Inflammatory macrophage treated with lipopolysaccharide for 1 hour (primary cell): ENCODE data around the gene RTCA.
"Not testable (repeated sequence)": the region's sequence is repeated elsewhere in the genome, so short reads cannot be mapped to it uniquely, and the experiment has no call there.

Experiments
- DNase-seq, 2 donors: peaks; one replicate each; pipeline ENCODE4 v3.0.0-alpha.2; 2020 to 2022

RTCA gene

DNA sequence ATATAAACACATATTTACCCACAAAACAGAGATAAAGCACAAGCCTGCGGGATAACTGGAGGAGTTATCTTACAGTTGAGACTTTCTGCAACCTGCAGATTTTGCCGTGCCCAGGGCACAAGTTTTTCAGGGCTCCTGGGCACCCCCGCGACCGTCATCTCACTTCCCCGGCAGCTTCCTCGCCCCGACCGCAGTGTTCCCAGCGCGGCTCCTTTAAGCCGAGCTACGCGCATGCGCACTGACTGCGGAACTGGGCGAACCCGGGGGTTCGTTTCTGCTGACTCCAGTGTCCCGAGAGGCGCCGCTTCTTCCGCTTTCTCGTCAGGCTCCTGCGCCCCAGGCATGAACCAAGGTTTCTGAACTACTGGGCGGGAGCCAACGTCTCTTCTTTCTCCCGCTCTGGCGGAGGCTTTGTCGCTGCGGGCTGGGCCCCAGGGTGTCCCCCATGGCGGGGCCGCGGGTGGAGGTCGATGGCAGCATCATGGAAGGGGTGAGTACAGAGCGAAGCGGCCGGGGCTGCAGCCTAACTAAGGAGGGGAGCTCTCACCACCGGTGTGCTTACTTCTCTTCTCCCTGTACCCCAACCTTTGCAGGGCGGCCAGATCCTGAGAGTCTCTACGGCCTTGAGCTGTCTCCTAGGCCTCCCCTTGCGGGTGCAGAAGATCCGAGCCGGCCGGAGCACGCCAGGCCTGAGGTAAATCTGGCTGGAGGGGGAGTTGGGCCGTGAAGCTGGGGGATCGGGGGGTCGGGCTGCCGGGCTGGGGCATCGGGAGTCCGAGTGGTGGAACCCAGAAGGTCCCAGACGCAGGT is at the start of gene RTCA:
TSS of gene RTCA (plus strand) at position 286 of the 810 bp plus-strand sequence. CDS start at position 446, 160 bp downstream.
- peak; percentile 97 to 98 for DNase-seq

DNA sequence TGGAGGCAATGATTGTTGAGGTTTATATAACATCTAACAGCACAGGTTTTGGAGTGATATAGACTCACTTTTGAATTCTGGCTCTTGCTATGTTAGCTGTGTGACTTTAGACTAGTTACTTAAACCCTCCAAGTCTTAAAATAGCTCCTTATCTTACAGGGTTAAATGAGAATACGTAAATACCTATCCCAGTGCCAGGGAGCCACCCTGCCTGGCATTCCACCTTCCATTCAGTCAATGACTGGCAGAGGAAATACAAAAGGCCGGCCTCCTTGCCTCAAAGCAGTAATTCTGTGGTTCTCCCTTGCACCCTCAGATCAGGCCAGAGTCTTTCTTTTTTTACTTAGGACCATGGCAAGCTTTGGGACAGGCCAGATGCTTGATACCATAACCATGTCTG is 48.2 kb upstream of the RTCA start:
- DNase-seq, result no peak

DNA sequence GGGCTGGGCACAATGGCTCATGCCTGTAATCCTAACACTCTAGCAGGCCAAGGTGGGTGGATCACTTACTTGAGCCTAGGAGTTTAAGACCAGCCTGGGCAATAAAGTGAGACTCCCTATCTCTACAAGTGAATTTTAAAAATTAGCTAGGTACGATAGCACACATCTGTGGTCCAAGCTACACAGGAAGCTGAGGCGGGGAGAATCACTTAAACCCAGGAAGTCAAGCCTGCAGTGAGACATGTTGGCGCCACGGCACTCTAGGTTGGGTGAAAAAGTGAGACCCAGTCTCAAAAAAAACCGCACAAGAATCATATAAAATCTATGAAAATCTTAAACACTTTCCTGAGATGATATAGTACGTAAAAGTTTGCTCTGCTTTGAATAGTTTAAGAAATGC is 46.6 kb upstream of the RTCA start:
- DNase-seq, result no peak

DNA sequence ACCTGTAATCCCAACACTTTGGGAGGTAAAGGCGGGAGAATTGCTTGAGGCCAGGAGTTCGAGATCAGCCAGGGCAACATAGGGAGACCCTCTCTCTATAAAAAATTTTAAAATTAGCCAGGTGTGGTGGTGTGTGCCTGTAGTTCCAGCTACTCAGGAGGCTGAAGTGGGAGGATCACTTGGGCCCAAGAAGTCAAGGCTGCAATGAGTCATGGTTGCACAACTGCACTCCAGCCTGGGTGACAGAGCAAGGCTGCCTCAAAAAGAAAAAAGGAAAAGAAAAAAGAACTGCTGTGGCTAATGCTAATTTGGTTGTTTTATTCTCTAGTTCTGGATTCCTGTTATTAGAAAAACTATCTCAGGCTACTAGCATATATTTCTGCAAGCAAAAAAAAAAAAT is 46.1 kb upstream of the RTCA start:
- peak; percentile 13 to 34 for DNase-seq

DNA sequence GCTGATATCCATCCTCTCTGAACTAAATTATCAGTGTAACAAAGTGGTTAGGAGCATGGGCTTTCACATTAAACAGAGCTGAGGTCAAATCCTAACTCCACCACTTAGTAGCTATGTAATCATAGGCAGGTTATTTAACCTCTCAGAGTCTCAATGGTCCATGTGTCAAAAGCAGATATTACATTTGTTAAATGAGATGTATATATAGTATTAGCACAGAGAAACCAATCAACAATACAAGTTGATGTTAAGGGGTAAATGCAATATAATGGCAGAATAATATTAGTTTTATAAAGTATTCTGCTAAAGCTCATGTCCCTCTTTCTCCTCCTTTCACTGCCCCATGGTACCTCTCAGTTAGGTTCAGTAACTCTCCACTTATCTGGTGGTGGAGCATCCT is 43.6 kb upstream of the RTCA start:
- no peak for DNase-seq

DNA sequence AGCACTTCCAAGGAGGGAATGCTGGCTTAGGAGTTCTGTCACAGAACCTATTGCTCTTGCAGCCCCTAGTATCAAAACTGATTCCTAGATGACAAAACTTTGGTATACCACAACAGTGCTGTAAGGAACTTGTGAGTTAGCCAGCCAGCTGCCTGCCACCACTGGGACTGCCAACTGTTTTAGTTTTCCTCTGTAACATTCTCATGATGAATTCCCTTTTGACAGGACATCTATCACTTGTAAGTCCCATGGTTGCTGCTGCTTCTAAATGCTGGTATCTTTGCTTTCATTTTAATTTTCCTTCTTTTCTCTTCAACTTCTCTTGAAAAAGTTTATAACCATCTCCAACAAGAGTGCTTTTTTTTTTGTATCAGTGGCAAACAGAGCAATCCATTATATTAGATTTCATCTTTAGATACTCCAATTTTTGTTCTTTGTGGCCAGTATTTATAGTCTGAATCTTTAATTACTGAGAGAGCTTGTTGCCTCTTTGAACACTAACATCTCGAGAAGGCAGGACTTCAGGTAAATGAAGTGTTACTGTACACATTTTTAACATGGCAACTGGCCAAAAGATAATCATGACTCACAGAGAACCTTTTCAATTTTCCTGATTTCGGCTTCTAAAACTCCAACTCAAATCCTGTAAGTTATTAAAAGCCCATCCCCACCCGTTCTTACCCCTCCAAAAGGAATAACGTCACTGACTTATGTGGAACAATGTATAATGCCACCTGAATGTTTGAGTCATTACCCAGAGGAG is 36.2 kb upstream of the RTCA start:
- no peak for DNase-seq

DNA sequence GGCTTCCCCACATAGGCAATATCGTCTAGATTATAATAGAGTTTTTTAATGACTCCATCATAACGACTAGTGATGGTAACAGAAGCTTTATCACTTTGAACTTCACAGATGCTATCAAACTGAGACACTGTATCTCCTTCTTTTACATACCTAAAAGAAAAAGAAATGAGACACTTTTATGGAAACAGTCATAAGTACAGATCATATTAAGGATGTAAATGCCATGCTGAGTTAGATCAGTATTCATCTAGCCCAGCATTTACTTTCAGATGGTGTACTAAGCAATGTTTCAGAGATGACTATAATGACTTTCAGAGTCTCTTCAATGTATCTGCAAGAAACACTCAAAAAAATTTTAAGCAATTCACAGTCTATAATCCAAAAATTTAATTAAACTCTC is 35.3 kb upstream of the RTCA start:
- no peak for DNase-seq

DNA sequence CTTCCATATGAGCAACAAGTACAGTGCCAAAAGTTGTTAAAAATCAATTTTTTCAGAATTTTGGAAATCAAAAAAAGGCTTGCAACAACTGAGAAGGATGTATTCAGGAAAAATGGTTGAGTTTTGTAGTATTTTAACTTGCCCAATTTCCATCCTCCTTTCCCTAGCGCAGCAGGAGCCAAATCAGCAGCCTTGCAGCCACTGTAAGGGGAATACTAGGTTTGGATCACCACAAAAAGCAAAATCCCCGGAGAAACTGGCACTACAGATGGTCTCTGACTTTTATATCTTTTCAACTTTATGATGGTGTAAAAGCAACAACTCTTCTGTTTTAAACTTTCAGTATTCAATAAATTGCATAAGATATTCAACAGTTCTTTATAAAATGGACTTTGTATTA is 34.3 kb upstream of the RTCA start:
- no peak for DNase-seq

DNA sequence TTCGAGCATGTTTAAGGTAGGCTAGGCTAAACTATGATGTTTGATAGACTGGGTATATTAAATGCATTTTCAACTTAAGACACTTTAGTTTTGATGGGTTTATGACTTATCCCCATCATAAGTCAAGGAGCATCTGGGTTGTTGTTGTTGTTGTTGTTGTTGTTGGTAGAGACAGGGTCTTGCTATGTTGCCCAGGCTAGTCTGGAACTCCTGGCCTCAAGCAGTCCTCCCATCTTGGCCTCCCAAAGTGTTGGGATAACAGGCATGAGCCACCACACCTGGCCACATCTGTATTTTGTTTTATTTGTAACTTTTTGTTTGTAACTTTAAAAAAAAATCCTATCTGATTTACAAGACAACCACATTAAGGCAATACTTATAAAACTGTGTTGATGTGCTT is 33.9 kb upstream of the RTCA start:
- DNase-seq, result no peak

DNA sequence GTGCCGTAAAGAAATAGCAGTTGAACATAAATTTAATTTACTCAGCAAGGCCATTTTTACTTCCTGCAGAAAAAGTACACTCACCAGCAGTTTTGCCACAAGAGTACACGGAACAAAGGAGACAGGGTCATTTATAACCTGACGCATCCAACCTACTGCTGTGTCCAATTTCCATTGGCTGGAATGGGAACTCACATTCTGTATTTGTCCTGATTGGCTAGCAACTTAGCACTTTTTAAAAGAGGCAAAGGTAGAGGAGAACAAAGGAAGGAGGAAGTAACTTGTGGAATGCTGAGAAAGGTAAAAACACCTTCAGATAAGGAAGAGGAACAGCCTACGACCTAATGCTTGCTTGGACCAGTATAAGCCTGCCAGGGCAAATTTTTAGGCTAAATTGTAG is 32.5 kb upstream of the RTCA start:
- DNase-seq, result not testable (repeated sequence)

DNA sequence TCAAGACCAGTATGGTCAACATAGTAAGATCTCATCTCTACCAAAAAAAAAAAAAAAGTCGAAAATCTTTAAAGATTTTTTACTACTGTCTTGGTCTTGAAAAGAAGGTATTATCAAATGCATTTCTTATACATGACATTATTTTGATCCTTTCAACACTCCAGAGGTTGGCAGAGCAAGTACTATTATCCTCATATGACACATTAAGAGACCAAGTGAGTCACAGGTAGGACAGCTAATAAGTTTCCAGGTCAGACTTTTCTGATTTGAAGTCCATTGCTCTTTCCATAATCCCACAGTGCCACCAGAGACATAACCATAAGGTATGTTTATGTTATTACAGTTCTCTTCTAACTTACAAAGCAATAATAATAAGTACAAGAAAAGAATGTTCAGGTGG is 31.6 kb upstream of the RTCA start:
- no peak for DNase-seq

DNA sequence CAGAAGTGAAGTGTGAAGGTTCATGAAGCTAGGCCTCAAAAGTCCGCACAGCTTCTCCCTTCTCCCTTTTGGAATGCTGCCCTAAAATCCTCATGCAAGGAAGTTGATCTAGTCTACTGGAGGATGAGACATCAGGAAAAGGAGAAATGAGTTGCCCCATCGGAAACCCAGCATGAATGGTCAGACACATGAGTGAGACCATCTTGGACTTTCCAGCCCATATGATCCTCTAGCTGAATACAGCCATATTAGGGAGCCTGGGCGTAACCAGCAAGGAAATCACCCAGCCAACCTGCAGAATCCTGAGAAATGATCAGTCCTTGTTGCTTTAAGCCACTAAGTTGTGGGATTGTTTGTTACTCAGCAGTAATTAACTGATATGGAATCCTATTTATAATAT is 28.9 kb upstream of the RTCA start:
- peak; percentile 39 to 64 for DNase-seq

DNA sequence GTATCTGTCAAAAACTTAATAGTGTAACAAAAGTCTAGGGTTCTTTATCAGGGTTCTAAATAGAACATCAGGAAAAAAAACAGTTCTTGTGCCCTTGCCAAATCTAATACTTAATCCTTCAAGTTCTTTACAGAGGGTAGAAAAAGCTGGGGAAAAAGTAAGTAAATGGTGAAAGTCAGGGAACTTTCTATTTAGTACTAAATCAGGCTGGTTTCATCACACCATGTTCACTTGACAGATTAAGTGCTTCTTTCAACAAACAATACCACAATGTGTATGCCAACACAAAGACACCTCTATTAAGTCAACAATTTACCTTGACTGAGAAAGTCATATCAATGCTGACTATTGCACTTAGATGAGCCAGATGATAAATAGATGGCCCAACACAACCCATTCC is 26.1 kb upstream of the RTCA start:
- DNase-seq, result no peak

DNA sequence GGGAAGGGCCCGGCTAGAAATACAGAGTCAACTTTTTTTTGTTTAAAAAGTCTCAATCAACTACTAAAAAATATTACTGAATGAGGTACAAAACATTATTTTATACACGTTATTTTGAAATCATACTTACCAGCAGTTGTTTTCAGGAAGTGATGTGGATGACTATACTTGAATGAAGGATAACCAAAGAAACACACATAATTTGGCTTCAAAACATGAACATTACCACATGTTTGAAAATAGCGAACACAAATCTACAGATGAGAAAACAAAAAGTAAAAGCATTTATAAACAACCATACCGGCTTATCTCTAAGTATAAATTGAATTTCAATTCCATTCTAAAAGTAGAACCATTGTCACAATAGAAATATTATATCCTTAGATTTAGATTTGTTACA is 25.4 kb upstream of the RTCA start:
- DNase-seq, result no peak

DNA sequence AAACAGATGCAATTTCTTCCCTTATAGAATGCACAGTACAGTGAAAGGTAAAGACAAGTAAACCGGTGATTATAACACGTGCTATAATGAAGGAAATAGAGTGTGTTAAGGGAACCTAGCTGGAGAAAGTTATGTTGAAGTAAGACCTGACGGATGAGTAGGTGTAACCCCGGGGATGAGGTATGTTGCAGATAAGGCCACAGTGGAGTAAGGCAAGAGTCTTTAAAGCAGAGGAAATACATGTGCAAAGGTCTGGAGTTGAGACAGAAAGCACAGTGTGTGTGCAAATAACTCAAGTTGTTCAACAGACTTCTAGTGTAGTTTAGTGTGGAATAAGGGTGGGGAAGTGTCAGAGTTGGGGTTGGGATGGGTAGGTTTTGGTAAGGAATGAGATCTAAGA is 19.3 kb upstream of the RTCA start:
- no peak for DNase-seq

DNA sequence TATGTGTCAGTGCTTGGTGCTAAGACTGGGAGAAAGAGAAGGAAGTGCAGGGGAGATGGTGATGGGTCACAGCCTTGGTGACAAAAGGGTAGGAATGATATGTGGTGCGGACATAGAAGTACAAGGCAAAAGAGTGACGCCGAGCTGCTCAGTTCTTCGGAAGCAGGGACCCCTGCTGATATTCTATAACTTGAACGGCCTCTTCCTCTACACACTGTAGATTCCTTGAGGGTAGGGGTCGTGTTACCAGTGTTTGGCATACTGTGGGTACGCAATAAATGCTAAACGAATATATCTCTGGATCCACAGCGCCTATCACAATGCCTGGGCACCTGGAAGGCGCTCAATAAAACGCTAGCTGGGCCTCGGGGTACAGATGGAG is 16.9 kb upstream of the RTCA start:
- no peak for DNase-seq

DNA sequence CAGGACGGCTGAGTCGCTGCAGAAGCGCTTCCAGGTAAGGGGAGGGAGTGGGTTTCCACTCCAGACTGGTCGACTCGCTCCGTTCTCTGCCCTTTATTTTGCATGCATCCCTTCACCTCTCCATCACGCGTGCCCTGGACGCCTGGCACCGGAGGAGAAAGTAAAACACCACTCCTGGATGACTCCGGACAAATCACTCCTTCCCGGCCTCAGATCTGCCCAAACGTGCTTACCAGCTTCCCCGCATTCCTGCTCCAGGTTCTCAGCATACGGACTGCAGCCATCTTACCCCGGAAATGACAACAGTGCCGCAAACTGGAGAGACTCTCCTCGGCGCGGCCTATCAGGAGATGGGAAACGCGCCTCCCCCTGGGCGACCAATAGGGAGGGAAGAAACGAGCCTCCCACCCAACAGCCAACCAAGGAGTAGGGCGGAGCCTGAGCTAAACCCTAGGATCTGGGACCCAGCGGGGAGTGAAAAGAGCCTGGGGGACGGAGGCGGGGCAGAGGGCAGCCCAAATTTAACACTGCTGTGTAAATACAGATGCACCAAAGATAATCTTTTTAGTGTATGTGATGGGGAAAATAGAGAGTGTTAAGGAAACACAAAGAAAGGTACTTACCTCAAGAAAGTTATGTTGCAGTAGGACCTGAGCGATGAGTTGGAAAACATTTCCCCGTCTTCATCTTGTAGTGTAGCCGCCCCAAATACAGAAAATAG is 16.3 kb upstream of the RTCA start, which contains the start of gene DBT:
TSS of gene DBT (minus strand) at position 298 of the 721 bp plus-strand sequence. CDS start at position 284, 14 bp downstream.
- peak; percentile 89 to 90 for DNase-seq

DNA sequence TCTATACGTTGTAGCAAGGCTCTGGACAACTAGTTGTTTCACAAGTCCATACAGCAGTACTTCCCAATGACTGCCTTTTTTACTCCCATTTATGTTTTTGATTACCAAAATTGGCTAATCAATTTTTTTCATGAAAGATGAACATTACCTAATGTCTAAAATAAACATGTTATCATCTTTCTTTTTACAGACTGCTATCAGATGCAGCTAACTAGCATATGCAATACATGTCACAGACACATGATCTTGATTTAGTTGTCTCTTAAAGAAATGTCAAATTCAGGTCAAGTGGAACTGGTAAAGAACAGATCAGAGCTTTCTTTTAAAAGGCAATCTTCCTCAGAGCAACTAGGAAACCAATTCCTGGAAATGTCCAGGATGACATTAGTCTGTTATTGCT is 15.8 kb upstream of the RTCA start:
- DNase-seq, result no peak

DNA sequence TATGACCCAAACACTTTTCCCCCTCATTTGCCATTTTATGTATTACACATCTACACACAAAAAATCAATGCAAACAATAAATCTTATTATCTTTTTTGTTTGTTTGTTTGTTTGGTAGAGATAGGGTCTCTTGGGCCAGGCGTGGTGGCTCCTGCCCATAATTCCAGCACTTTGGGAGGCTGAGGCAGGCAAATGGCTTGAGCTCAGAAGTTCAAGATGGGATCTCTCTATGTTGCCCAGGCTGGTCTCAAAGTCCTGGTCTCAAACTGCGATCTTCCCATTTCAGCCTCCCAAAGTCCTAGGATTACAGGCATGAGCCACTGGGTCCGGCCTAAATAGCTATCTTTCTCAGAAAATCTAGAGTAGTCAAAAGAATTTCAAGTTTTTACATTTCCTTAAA is 15.2 kb upstream of the RTCA start:
- DNase-seq, result no peak

DNA sequence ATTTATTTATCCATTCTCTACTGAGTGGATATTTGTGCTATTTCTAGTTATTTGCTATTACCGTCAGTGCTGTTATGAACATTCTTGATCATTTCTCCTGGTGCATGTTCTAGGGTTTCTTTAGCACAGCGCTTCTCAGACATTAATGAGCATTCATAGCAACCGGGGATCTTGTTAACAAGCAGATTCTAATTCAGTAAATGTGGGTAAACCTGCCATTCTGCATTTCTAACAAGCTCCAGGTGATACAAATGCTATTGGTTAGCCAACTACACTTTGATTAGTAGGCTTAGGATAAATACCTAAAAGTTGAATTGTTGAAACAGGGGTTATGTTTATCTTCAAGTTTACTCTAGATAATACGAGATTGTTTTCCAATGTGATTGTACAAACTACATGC is 13.1 kb upstream of the RTCA start:
- DNase-seq, result no peak

DNA sequence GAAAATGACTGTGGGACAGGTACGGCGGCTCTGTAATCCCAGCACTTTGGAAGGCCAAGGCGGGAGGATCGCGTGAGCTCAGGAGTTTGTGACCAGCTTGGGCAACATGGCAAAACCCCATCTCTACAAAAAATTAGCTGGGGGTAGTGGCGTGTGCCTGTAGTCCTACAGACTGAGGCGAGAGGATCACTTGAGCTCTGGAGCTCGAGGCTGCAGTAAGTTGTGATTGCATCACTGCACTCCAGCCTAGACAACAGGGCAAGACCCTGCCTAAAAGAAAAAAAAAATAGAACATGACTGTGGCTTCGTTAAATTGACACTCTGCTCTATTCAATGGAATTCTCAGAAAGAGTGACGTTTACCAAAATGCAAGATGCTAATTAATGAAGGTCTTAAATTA is 12.5 kb upstream of the RTCA start:
- no peak for DNase-seq

DNA sequence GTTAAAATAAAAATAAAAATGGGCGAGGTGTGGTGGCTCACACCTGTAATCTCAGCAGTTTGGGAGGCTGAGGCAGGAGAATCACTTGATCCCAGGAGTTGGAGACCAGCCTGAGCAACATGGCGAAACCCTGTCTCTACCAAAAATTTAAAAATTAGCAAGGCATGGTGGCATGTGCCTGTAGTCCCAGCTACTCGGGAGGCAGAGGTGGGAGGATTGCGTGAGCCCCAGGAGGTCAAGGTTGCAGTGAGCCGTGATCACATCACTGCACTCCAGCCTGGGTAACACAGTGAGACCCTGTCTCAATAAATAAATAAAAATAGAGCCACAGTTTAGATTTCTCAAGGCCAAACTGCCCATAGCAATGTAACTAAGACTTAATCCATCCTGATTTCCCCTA is 9.7 kb upstream of the RTCA start:
- DNase-seq, result not testable (repeated sequence)

DNA sequence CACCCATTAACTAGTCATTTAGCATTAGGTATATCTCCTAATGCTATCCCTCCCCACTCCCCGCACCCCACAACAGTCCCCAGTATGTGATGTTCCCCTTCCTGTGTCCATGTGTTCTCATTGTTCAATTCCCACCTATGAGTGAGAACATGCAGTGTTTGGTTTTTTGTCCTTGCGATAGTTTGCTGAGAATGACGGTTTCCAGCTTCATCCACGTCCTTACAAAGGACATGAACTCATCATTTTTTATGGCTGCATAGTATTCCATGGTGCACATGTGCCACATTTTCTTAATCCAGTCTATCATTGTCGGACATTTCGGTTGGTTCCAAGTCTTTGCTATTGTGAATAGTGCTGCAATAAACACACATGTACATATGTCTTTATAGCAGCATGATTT is 7.6 kb upstream of the RTCA start:
- DNase-seq, result not testable (repeated sequence)

DNA sequence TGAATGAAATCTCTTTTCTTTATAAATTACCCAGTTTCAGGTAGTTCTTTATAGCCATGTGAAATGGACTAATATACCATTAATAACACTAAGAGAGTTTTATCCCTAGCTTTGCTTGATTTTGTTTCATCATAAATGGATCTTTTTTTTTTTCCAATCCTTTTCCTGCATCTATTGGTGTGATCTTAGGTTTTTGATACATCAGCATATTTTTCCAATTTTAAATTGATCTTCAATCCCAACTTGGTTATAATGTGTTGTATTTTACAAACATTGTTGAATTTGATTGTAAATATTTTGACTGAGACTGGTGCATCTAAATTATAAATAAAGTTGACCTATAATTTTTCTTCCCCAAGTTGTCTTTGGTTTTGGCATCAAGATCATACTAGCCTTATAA is 4.3 kb upstream of the RTCA start:
- no peak for DNase-seq
